Breast epithelium (tissue), 3 donors: Measurements from ENCODE around the gene SLC38A3.

ENCODE experiments used
- POLR2A ChIP-seq: fragments of 450-650 bp; IDR thresholded peaks from one replicate; pipeline ENCODE4 v1.6.1; 2016; ENCODE audit warnings: antibody characterized with exemption, mild to moderate bottlenecking, moderate library complexity
- POLR2AphosphoS5 ChIP-seq, 3 donors: sonication (generic); formaldehyde crosslinking; IDR thresholded peaks; one replicate each; pipeline ENCODE4 v1.6.1; 2017; ENCODE audit warnings: antibody characterized with exemption in 3 of 3
- TF ChIP-seq, protein P1 (sequence below), 3 donors: fragments of 450-650 bp; IDR thresholded peaks; one replicate each; pipeline ENCODE4 v1.5.1; 2016 to 2017; ENCODE audit warnings: antibody characterized with exemption in 3 of 3, mild to moderate bottlenecking in 3 of 3, moderate library complexity in 3 of 3

DNA sequence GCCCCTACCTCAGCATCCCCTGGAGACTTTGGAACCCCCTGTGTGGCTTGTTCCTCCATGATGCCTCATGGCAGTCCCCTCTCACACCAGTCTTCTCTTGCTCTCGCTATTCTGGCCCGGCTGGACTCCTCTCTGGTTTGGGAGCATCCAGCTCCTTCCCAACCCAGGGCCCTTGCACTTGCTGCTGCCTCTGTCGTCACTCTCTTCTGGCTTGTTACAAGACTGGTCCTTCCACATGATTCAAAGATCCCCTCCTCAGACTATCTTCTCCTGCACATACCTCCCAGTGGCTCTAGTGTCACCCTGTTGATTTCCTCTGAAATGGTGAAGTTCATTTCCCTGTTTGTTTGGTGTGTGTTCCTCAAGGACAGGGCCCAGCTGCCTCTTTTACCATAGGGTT lies 24.4 kb downstream of the SLC38A3 start:
- no peak for TF ChIP-seq POLR2A
- TF ChIP-seq, protein P1, sequence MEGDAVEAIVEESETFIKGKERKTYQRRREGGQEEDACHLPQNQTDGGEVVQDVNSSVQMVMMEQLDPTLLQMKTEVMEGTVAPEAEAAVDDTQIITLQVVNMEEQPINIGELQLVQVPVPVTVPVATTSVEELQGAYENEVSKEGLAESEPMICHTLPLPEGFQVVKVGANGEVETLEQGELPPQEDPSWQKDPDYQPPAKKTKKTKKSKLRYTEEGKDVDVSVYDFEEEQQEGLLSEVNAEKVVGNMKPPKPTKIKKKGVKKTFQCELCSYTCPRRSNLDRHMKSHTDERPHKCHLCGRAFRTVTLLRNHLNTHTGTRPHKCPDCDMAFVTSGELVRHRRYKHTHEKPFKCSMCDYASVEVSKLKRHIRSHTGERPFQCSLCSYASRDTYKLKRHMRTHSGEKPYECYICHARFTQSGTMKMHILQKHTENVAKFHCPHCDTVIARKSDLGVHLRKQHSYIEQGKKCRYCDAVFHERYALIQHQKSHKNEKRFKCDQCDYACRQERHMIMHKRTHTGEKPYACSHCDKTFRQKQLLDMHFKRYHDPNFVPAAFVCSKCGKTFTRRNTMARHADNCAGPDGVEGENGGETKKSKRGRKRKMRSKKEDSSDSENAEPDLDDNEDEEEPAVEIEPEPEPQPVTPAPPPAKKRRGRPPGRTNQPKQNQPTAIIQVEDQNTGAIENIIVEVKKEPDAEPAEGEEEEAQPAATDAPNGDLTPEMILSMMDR (IDR thresholded peaks at IDR 0.05) = no peak
- no peak for TF ChIP-seq POLR2AphosphoS5 (IDR thresholded peaks at IDR 0.05)
